Gastroesophageal sphincter (tissue), 3 donors: ENCODE measurements around the gene CCHCR1.

ENCODE experiments used
- POLR2A ChIP-seq, 2 donors: fragments of 450-650 bp; IDR thresholded peaks; one replicate each; pipeline ENCODE4 v1.6.1; 2017; ENCODE audit warnings: antibody characterized with exemption in 2 of 2, mild to moderate bottlenecking in 2 of 2, moderate library complexity in 1 of 2
- POLR2AphosphoS5 ChIP-seq: sonication (generic); formaldehyde crosslinking; IDR thresholded peaks from one replicate; pipeline ENCODE4 v1.6.1; 2017; ENCODE audit warnings: antibody characterized with exemption
- TF ChIP-seq, protein P1 (sequence below), 4 experiments: fragments of 200-600 bp in 2 of 4; fragments of 450-650 bp in 2 of 4; sonication (generic) in 1 of 4; IDR thresholded peaks; one replicate each; pipeline ENCODE4 v1.5.1; 2017 to 2019; ENCODE audit warnings: antibody characterized with exemption in 4 of 4, mild to moderate bottlenecking in 2 of 4, moderate library complexity in 2 of 4

DNA sequence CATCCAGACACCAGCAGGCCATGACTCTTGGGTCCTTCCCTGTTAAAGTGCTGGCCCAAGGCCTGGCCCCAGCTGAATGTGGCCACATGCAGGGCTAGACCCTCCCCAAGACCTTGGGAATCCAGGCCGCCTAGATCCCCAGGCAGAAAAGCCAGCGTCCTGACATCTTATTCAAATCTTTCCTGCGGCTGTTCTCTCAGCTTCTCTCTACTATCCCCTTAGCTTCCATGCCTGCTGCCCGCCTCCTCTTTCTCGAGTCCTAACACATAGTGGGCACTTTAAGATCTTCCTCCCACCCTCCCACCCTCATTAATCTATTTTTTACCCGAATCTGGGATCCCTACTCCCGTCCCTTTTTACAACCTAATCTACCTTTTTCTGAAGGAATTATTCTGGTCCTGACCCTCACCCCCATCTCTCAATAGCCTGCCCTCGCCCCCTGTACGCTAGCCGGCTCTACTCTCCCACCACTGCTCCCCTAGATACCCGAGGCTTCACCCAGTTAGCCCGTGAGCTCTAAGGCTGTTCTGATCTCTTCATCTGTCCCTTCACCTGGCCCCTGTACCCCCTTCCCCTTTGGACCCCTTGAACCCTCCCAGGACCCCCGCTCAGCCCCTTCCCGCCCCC, at the start of gene CCHCR1:
- TF ChIP-seq POLR2A (IDR thresholded peaks at IDR 0.05) = no peak
- TF ChIP-seq, protein P1, sequence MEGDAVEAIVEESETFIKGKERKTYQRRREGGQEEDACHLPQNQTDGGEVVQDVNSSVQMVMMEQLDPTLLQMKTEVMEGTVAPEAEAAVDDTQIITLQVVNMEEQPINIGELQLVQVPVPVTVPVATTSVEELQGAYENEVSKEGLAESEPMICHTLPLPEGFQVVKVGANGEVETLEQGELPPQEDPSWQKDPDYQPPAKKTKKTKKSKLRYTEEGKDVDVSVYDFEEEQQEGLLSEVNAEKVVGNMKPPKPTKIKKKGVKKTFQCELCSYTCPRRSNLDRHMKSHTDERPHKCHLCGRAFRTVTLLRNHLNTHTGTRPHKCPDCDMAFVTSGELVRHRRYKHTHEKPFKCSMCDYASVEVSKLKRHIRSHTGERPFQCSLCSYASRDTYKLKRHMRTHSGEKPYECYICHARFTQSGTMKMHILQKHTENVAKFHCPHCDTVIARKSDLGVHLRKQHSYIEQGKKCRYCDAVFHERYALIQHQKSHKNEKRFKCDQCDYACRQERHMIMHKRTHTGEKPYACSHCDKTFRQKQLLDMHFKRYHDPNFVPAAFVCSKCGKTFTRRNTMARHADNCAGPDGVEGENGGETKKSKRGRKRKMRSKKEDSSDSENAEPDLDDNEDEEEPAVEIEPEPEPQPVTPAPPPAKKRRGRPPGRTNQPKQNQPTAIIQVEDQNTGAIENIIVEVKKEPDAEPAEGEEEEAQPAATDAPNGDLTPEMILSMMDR (IDR thresholded peaks at IDR 0.05) = no peak
- no peak for TF ChIP-seq POLR2AphosphoS5
